Mesenchymal stem cell (in vitro differentiated cells and primary cell): ENCODE measurements around the gene DMXL1.

Source experiments
- DNase-seq: peaks from one replicate; pipeline ENCODE4 v3.0.0-alpha.2; 2013
- H2AFZ ChIP-seq: one replicate; pipeline ENCODE4 v1.6.1; 2013; ENCODE audit warnings: low read depth, mild to moderate bottlenecking, control low read depth, inconsistent platforms, low read length, moderate library complexity
- H2AK5ac ChIP-seq: 2 replicates; pipeline ENCODE4 v1.6.1; 2013; ENCODE audit warnings: low read length, moderate library complexity, mild to moderate bottlenecking, inconsistent platforms; ENCODE audit not compliant: severe bottlenecking
- H2BK120ac ChIP-seq: one replicate; pipeline ENCODE4 v1.6.1; 2013; ENCODE audit warnings: low read depth, mild to moderate bottlenecking, inconsistent platforms, low read length, moderate library complexity
- H2BK12ac ChIP-seq, 2 experiments: one replicate each; pipeline ENCODE4 v1.6.1; 2013; ENCODE audit warnings: inconsistent platforms in 2 of 2, low read length in 2 of 2, mild to moderate bottlenecking in 2 of 2, moderate library complexity in 2 of 2, control low read depth in 1 of 2
- H2BK15ac ChIP-seq: one replicate; pipeline ENCODE4 v1.6.1; 2013; ENCODE audit warnings: mild to moderate bottlenecking, low read depth, inconsistent platforms; ENCODE audit not compliant: poor library complexity, severe bottlenecking
- H2BK5ac ChIP-seq: 2 replicates; pipeline ENCODE4 v1.6.1; 2013; ENCODE audit warnings: low read depth, mild to moderate bottlenecking, low read length, control low read depth, inconsistent platforms; ENCODE audit not compliant: poor library complexity, severe bottlenecking
- H3K14ac ChIP-seq, 2 experiments: one replicate each; pipeline ENCODE4 v1.6.1; 2013; ENCODE audit warnings: inconsistent platforms in 2 of 2, low read length in 2 of 2, control low read depth in 1 of 2, mild to moderate bottlenecking in 1 of 2, moderate library complexity in 1 of 2
- H3K18ac ChIP-seq, 2 experiments: one replicate each; pipeline ENCODE4 v1.6.1; 2013; ENCODE audit warnings: inconsistent platforms in 2 of 2, low read length in 2 of 2, control low read depth in 1 of 2, low read depth in 1 of 2, mild to moderate bottlenecking in 1 of 2
- H3K23ac ChIP-seq, 2 experiments: one replicate each; pipeline ENCODE4 v1.6.1; 2013; ENCODE audit warnings: inconsistent platforms in 2 of 2, low read length in 2 of 2, mild to moderate bottlenecking in 2 of 2, moderate library complexity in 2 of 2, control low read depth in 1 of 2
- H3K27ac ChIP-seq: 2 replicates; pipeline ENCODE4 v1.5.1; 2013; ENCODE audit warnings: mild to moderate bottlenecking, moderate library complexity, low read length, control low read depth, inconsistent platforms; ENCODE audit not compliant: poor library complexity, severe bottlenecking
- H3K27me3 ChIP-seq, 2 experiments: 2 replicates each; pipeline versions ENCODE4 v1.6.1 to v1.7.0; 2013; ENCODE audit warnings: low read length in 2 of 2, mild to moderate bottlenecking in 2 of 2, moderate library complexity in 2 of 2, control low read depth in 1 of 2, inconsistent platforms in 1 of 2; ENCODE audit not compliant: control insufficient read depth in 1 of 2, insufficient read depth in 1 of 2
- H3K36me3 ChIP-seq, 2 experiments: 2 replicates each; pipeline versions ENCODE4 v1.6.1 to v1.7.0; 2013; ENCODE audit warnings: low read length in 2 of 2, control low read depth in 1 of 2, inconsistent platforms in 1 of 2, low read depth in 1 of 2, mild to moderate bottlenecking in 1 of 2; ENCODE audit not compliant: insufficient read depth in 2 of 2, control insufficient read depth in 1 of 2
- H3K4ac ChIP-seq, 2 experiments: one replicate each; pipeline ENCODE4 v1.6.1; 2013; ENCODE audit warnings: inconsistent platforms in 2 of 2, low read length in 2 of 2, mild to moderate bottlenecking in 2 of 2, moderate library complexity in 2 of 2, control low read depth in 1 of 2, low read depth in 1 of 2
- H3K4me1 ChIP-seq: 2 replicates; pipeline ENCODE4 v1.6.1; 2013; ENCODE audit warnings: low read depth, low read length, control low read depth; ENCODE audit not compliant: control insufficient read depth, insufficient read depth
- H3K4me2 ChIP-seq: 2 replicates; pipeline ENCODE4 v1.6.1; 2013; ENCODE audit warnings: low read length, mild to moderate bottlenecking, inconsistent platforms; ENCODE audit not compliant: poor library complexity, severe bottlenecking
- H3K4me3 ChIP-seq, 2 experiments: 2 replicates each; pipeline versions ENCODE4 v1.5.1 to v1.7.0; 2013; ENCODE audit warnings: low read length in 2 of 2, mild to moderate bottlenecking in 2 of 2, control low read depth in 1 of 2, low read depth in 1 of 2; ENCODE audit not compliant: insufficient read depth in 1 of 2
- H3K79me1 ChIP-seq: replicated peaks from 2 replicates; pipeline ENCODE4 v1.6.1; 2013; ENCODE audit warnings: mild to moderate bottlenecking, control low read depth, low read length, inconsistent platforms; ENCODE audit not compliant: poor library complexity, severe bottlenecking
- H3K9ac ChIP-seq: 2 replicates; pipeline ENCODE4 v1.7.0; 2013; ENCODE audit warnings: mild to moderate bottlenecking, low read length, moderate library complexity
- H3K9me3 ChIP-seq: 2 replicates; pipeline ENCODE4 v1.7.0; 2013; ENCODE audit warnings: mild to moderate bottlenecking, low read length; ENCODE audit not compliant: control insufficient read depth
- H4K8ac ChIP-seq: one replicate; pipeline ENCODE4 v1.6.1; 2013; ENCODE audit warnings: inconsistent platforms, mild to moderate bottlenecking, low read length, moderate library complexity
- H4K91ac ChIP-seq: one replicate; pipeline ENCODE4 v1.6.1; 2013; ENCODE audit warnings: mild to moderate bottlenecking, low read length, inconsistent platforms
- WGBS: methylation state at CpG from one replicate; pipeline ENCODE4 v1.1.7; 2013; ENCODE audit warnings: mixed read lengths; 5-methylcytosine and 5-hydroxymethylcytosine counted together

Gene DMXL1

DNA sequence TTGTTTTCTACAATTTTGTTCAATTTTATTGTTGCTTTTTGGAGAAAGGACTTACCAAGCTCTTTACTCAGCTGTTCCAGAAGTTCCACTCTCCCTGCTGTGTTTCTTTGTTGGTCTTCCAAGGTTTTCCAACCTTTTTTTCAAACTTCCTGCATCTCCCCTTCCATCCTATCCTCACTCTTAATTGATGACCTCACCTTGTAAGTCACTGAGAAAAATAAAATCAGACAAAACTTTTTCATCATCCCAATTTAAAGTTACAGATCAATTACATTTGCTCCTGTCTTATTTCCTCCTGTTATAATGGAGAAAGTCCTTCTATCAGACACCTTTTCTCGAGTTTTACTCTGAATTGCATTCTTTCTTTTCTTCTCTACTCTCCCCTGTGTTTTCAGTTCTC, 121.1 kb downstream of the DMXL1 start:
- H2AK5ac ChIP-seq, result no peak overlapping the region
- H2BK15ac ChIP-seq, result no peak overlapping the region
- no peak overlapping the region for H4K8ac ChIP-seq
- H3K9ac ChIP-seq, result no peak overlapping the region
- H3K4me3 ChIP-seq, result no peak overlapping the region
- DNase-seq, result no peak
- H3K4me2 ChIP-seq, result no peak overlapping the region
- H2BK120ac ChIP-seq, result no peak overlapping the region
- H4K91ac ChIP-seq, result no peak overlapping the region
- WGBS, result 95% methylated on average over 1 of the region's 1 CpG
- H3K79me1 ChIP-seq, result peaks cover 3% of the 10 kb centered on the region
- H2AFZ ChIP-seq, result no peak overlapping the region
- no peak overlapping the region for H2BK5ac ChIP-seq
- no peak overlapping the region for H3K27ac ChIP-seq
- no peaks in the 10 kb centered on the region for H3K9me3 ChIP-seq
- peaks cover 0 to 67% of the 10 kb centered on the region in 2 experiments for H3K36me3 ChIP-seq
- H3K4me1 ChIP-seq, result no peaks in the 10 kb centered on the region
- no peak overlapping the region for H2BK12ac ChIP-seq
- H3K14ac ChIP-seq, result no peak overlapping the region
- H3K18ac ChIP-seq, result no peak overlapping the region
- no peak overlapping the region for H3K4ac ChIP-seq
- H3K27me3 ChIP-seq, result no peaks in the 10 kb centered on the region
- no peak overlapping the region for H3K23ac ChIP-seq

DNA sequence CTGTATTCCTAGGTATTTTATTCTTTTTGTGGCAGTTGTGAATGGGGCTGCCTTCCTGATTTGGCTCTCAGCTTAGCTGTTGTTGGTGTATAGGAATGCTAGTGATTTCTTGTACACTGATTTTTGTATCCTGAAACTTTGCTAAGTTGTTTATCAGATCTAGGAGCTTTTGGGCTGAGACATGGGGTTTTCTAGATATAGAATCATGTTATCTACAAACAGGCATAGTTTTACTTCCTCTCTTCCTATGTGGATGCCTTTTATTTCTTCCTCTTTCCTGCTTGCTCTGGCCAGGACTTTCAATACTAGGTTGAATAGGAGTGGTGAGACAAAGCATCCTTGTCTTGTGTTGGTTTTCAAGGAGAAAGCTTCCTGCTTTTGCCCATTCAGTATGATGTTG, 129.9 kb downstream of the DMXL1 start:
- no peak overlapping the region for H2AK5ac ChIP-seq
- no peak overlapping the region for H3K18ac ChIP-seq
- no peak overlapping the region for H3K4ac ChIP-seq
- no peak overlapping the region for H2BK15ac ChIP-seq
- no peak overlapping the region for H3K4me2 ChIP-seq
- peaks cover 25% of the 10 kb centered on the region for H3K9me3 ChIP-seq
- no peak overlapping the region for H2BK120ac ChIP-seq
- H3K14ac ChIP-seq, result no peak overlapping the region
- H3K79me1 ChIP-seq, result peaks cover 5% of the 10 kb centered on the region
- no peaks in the 10 kb centered on the region for H3K27me3 ChIP-seq
- H4K8ac ChIP-seq, result no peak overlapping the region
- no peak overlapping the region for H3K4me3 ChIP-seq
- H3K9ac ChIP-seq, result no peak overlapping the region
- no peaks in the 10 kb centered on the region for H3K4me1 ChIP-seq
- H4K91ac ChIP-seq, result no peak overlapping the region
- no peak overlapping the region for H2BK5ac ChIP-seq
- no peak overlapping the region for H3K23ac ChIP-seq
- no peak overlapping the region for H3K27ac ChIP-seq
- no peak for DNase-seq
- peaks cover 13 to 73% of the 10 kb centered on the region in 2 experiments for H3K36me3 ChIP-seq
- no peak overlapping the region for H2BK12ac ChIP-seq
- H2AFZ ChIP-seq, result no peak overlapping the region

DNA sequence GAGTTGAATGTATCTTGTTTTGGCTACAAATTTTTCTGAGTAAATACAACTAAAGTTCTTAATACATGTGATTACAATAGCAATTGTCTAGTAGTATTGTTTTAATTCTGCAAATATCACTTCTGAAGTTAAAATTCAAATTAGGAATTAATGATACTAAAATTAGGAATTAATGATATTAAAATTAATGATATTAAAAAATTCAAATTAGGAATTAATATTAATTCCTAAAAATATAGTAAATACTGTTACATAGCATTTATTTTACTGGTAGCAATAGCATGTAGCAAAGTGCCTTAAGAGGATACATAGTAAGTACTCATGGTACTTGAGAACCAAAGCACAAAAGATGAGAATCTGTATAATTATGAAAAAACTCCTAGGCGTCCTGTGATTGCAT, 136.2 kb downstream of the DMXL1 start:
- no peak overlapping the region for H3K23ac ChIP-seq
- H3K9ac ChIP-seq, result no peak overlapping the region
- H3K4me1 ChIP-seq, result no peaks in the 10 kb centered on the region
- H3K36me3 ChIP-seq, result peaks cover 6 to 46% of the 10 kb centered on the region in 2 experiments
- no peak overlapping the region for H2BK12ac ChIP-seq
- H2AK5ac ChIP-seq, result no peak overlapping the region
- H2BK15ac ChIP-seq, result no peak overlapping the region
- no peak overlapping the region for H3K27ac ChIP-seq
- no CpG with 5 or more reads among the region's 1 CpG for WGBS
- no peaks in the 10 kb centered on the region for H3K27me3 ChIP-seq
- H3K14ac ChIP-seq, result no peak overlapping the region
- no peak overlapping the region for H4K91ac ChIP-seq
- no peak overlapping the region for H2BK5ac ChIP-seq
- no peaks in the 10 kb centered on the region for H3K79me1 ChIP-seq
- H2AFZ ChIP-seq, result no peak overlapping the region
- no peak overlapping the region for H4K8ac ChIP-seq
- H3K9me3 ChIP-seq, result peaks cover 3% of the 10 kb centered on the region
- no peak for DNase-seq
- H2BK120ac ChIP-seq, result no peak overlapping the region
- no peak overlapping the region for H3K18ac ChIP-seq
- no peak overlapping the region for H3K4ac ChIP-seq
- no peak overlapping the region for H3K4me2 ChIP-seq
- no peak overlapping the region for H3K4me3 ChIP-seq

DNA sequence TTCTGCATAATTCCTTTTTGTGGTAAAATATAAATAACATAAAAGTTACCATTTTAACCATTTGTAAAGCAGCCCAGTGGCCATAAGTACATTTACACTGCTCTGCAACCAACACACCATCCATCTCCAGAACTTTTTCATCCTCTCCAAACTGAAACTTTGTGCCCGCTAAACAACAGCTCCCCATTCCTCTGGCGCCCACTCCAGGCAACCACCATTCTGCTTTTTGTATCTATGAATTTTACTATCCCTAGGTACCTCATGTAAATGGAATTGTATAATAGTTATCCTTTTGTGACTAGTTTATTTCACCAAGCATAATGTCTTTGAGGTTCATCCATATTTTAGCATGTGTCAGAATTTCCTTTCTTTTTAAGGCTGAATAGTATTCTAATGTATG, 141.1 kb downstream of the DMXL1 start:
- H3K4me3 ChIP-seq, result no peak overlapping the region
- no peaks in the 10 kb centered on the region for H3K4me1 ChIP-seq
- no peak overlapping the region for H4K91ac ChIP-seq
- no peak overlapping the region for H2BK120ac ChIP-seq
- no peak overlapping the region for H3K4me2 ChIP-seq
- H2BK5ac ChIP-seq, result no peak overlapping the region
- no peak overlapping the region for H2AK5ac ChIP-seq
- H2AFZ ChIP-seq, result no peak overlapping the region
- H3K27me3 ChIP-seq, result no peaks in the 10 kb centered on the region
- no peak overlapping the region for H3K18ac ChIP-seq
- H2BK12ac ChIP-seq, result no peak overlapping the region
- H3K23ac ChIP-seq, result no peak overlapping the region
- no peak overlapping the region for H3K9ac ChIP-seq
- H4K8ac ChIP-seq, result no peak overlapping the region
- H3K14ac ChIP-seq, result no peak overlapping the region
- no peaks in the 10 kb centered on the region for H3K79me1 ChIP-seq
- H2BK15ac ChIP-seq, result no peak overlapping the region
- H3K4ac ChIP-seq, result no peak overlapping the region
- DNase-seq, result no peak
- H3K9me3 ChIP-seq, result no peaks in the 10 kb centered on the region
- H3K36me3 ChIP-seq, result peaks cover 0 to 31% of the 10 kb centered on the region in 2 experiments
- no peak overlapping the region for H3K27ac ChIP-seq
- 100% methylated on average over 1 of the region's 2 CpGs for WGBS
